ENCODE results near the gene ANXA6.

The ANXA6 gene

GRCh38 chr5:151097820-151098767 lies 59.5 kb downstream of the ANXA6 start:
- DNase-seq = no peak

- DNase-seq = no peak
These were observed 60.5 kb downstream of the ANXA6 start for GRCh38 chr5:151097061-151097460.

GRCh38 chr5:151096001-151096373 lies 61.6 kb downstream of the ANXA6 start:
- DNase-seq = no peak

GRCh38 chr5:151095341-151096000 lies 62.1 kb downstream of the ANXA6 start:
- no peak for DNase-seq

- no peak for DNase-seq
These were observed 62.7 kb downstream of the ANXA6 start for GRCh38 chr5:151094852-151095245.

GRCh38 chr5:151094030-151094851 lies 63.3 kb downstream of the ANXA6 start:
- peak; percentile 43 for DNase-seq

GRCh38 chr5:151093476-151093889 lies 64.1 kb downstream of the ANXA6 start:
- DNase-seq = no peak

- DNase-seq = no peak
These were observed 64.8 kb downstream of the ANXA6 start for GRCh38 chr5:151092762-151093161.

GRCh38 chr5:151089726-151090125 lies 67.9 kb downstream of the ANXA6 start:
- no peak for DNase-seq

- DNase-seq = no peak
These were observed 68.6 kb downstream of the ANXA6 start for GRCh38 chr5:151088986-151089385.

GRCh38 chr5:151087486-151087885 lies 70.1 kb downstream of the ANXA6 start:
- no peak for DNase-seq

- DNase-seq = peak; percentile 68
These were observed 70.6 kb downstream of the ANXA6 start for GRCh38 chr5:151086905-151087360.

GRCh38 chr5:151086192-151086869 lies 71.2 kb downstream of the ANXA6 start:
- DNase-seq = no peak

GRCh38 chr5:151085517-151086041 lies 72.0 kb downstream of the ANXA6 start:
- peak; percentile 44 for DNase-seq

- no peak for DNase-seq
These were observed 73.2 kb downstream of the ANXA6 start for GRCh38 chr5:151084363-151084762.

- peak; percentile 65 for DNase-seq
These were observed 74.4 kb downstream of the ANXA6 start for GRCh38 chr5:151083081-151083676.

- no peak for DNase-seq
These were observed 75.2 kb downstream of the ANXA6 start for GRCh38 chr5:151082282-151082902.

- no peak for DNase-seq
These were observed 75.9 kb downstream of the ANXA6 start for GRCh38 chr5:151081431-151082281.

- DNase-seq = peak; percentile 91
These were observed 76.8 kb downstream of the ANXA6 start, which contains the start of gene TNIP1 for GRCh38 chr5:151080613-151081430. TNIP1 (minus strand) TSS chr5:151081034; CDS start chr5:151065095, 15,939 bp downstream.

Measured in effector CD4-positive, alpha-beta T cell (primary cell).